GM12864 (cell line): ENCODE data around the gene GOLGA6L22.
"Not testable (repeated sequence)": the region's sequence is repeated elsewhere in the genome, so short reads cannot be mapped to it uniquely, and the experiment has no call there.

Experiments used
- DNase-seq: peaks from one replicate; pipeline ENCODE4 v3.0.0-alpha.2; 2011; ENCODE audit warnings: low read depth
- H3K4me3 ChIP-seq: 2 replicates; pipeline ENCODE4 v1.5.1; 2011; ENCODE audit warnings: mild to moderate bottlenecking, low read depth, low read length, control low read depth

The GOLGA6L22 gene

GRCh38 chr15:22458603-22459002 lies at the start of gene GOLGA6L22:
TSS of gene GOLGA6L22 (plus strand) at chr15:22458903. CDS start at chr15:22458994, 91 bp downstream.
- H3K4me3 ChIP-seq, DNase-seq: not testable (repeated sequence)

- not testable (repeated sequence) for DNase-seq, H3K4me3 ChIP-seq
Observed at GRCh38 chr15:22417288-22417687, 41.4 kb upstream of the GOLGA6L22 start.

- not testable (repeated sequence) for DNase-seq, H3K4me3 ChIP-seq
Observed at GRCh38 chr15:22417795-22418194, 40.9 kb upstream of the GOLGA6L22 start.

GRCh38 chr15:22418212-22418611 lies 40.5 kb upstream of the GOLGA6L22 start:
- not testable (repeated sequence) for DNase-seq, H3K4me3 ChIP-seq

GRCh38 chr15:22418666-22419065 lies 40.0 kb upstream of the GOLGA6L22 start:
- H3K4me3 ChIP-seq, DNase-seq: not testable (repeated sequence)

GRCh38 chr15:22420340-22420739 lies 38.4 kb upstream of the GOLGA6L22 start:
- DNase-seq, H3K4me3 ChIP-seq: not testable (repeated sequence)

GRCh38 chr15:22429426-22429825 lies 29.3 kb upstream of the GOLGA6L22 start:
- H3K4me3 ChIP-seq, DNase-seq: not testable (repeated sequence)

- not testable (repeated sequence) for DNase-seq, H3K4me3 ChIP-seq
Observed at GRCh38 chr15:22431687-22432086, 27.0 kb upstream of the GOLGA6L22 start.

- not testable (repeated sequence) for DNase-seq, H3K4me3 ChIP-seq
Observed at GRCh38 chr15:22494490-22495113, 35.9 kb downstream of the GOLGA6L22 start.

GRCh38 chr15:22497200-22497599 lies 38.5 kb downstream of the GOLGA6L22 start:
- DNase-seq, H3K4me3 ChIP-seq: not testable (repeated sequence)

GRCh38 chr15:22498220-22498925 lies 39.7 kb downstream of the GOLGA6L22 start:
- not testable (repeated sequence) for H3K4me3 ChIP-seq, DNase-seq

GRCh38 chr15:22502272-22502671 lies 43.6 kb downstream of the GOLGA6L22 start:
- not testable (repeated sequence) for H3K4me3 ChIP-seq, DNase-seq

GRCh38 chr15:22506959-22507358 lies 48.3 kb downstream of the GOLGA6L22 start:
- H3K4me3 ChIP-seq, DNase-seq: not testable (repeated sequence)

GRCh38 chr15:22516140-22516539 lies 57.4 kb downstream of the GOLGA6L22 start:
- DNase-seq, H3K4me3 ChIP-seq: not testable (repeated sequence)
